SJCRH30 (cell line): ENCODE data around the gene PTGIR. TPM values are rescaled to one million over a fixed set of nuclear protein-coding genes. Genes with fewer than 3 reads are reported as not detected.

Experiments used
- DNase-seq, 2 experiments: peaks; one replicate each; pipeline ENCODE4 v3.0.0-alpha.2; 2015 to 2020
- H3K27ac ChIP-seq: fragments of 250-450 bp; sonication (Bioruptor Pico); 2 replicates; pipeline ENCODE4 v1.5.1; 2020; ENCODE audit warnings: mild to moderate bottlenecking, moderate library complexity
- H3K27me3 ChIP-seq: fragments of 250-450 bp; sonication (Bioruptor Pico); 2 replicates; pipeline ENCODE4 v1.5.1; 2020; ENCODE audit warnings: mild to moderate bottlenecking, moderate library complexity
- H3K36me3 ChIP-seq: fragments of 250-450 bp; sonication (Bioruptor Pico); 2 replicates; pipeline ENCODE4 v1.5.1; 2020; ENCODE audit warnings: mild to moderate bottlenecking, moderate library complexity
- H3K4me1 ChIP-seq: fragments of 250-450 bp; sonication (Bioruptor Pico); 2 replicates; pipeline ENCODE4 v1.5.1; 2020; ENCODE audit warnings: mild to moderate bottlenecking, moderate library complexity
- H3K4me3 ChIP-seq: fragments of 250-450 bp; sonication (Bioruptor Pico); 2 replicates; pipeline ENCODE4 v1.5.1; 2020; ENCODE audit warnings: mild to moderate bottlenecking, moderate library complexity
- H3K9me3 ChIP-seq: fragments of 250-450 bp; sonication (Bioruptor Pico); replicated peaks from 2 replicates; pipeline ENCODE4 v1.5.1; 2020; ENCODE audit warnings: mild to moderate bottlenecking, moderate library complexity
- total RNA-seq: library from RNA; depleted of rRNA; stranded (reverse); fragments of >200 nt; shearing (Covaris generic); gene quantifications from 2 replicates; pipeline ENCODE4 v1.2.3, GENCODE V29; 2014

The PTGIR gene
- total RNA-seq, 1 experiment from 2014 or later, result not detected

GRCh38 chr19:46614114-46614722 lies 10.7 kb downstream of the PTGIR start:
- no peak overlapping the region for H3K27ac ChIP-seq
- H3K27me3 ChIP-seq, result no peaks in the 10 kb centered on the region

GRCh38 chr19:46613525-46613924 lies 11.4 kb downstream of the PTGIR start:
- peaks cover 4% of the 10 kb centered on the region; the same call in 1 of the 2 replicates for H3K36me3 ChIP-seq
- no peak for DNase-seq
- no peak overlapping the region for H3K4me3 ChIP-seq
- H3K4me1 ChIP-seq, result peaks cover 9% of the 10 kb centered on the region
- H3K27me3 ChIP-seq, result no peaks in the 10 kb centered on the region
- no peak overlapping the region for H3K27ac ChIP-seq
- H3K9me3 ChIP-seq, result no peaks in the 10 kb centered on the region

More at GRCh38 chr19:46614114-46614722, 10.7 kb downstream of the PTGIR start:
- Histone ChIP-seq H3K4me3 (no peak overlapping the region), H3K36me3 (no peaks in the 10 kb centered on the region), H3K9me3 (no peaks in the 10 kb centered on the region), H3K4me1 (peaks cover 15% of the 10 kb centered on the region)
- DNase-seq, result peak; percentile 77 to 89

GRCh38 chr19:46611776-46612175 lies 13.1 kb downstream of the PTGIR start:
- H3K4me3 ChIP-seq, result no peak overlapping the region
- no peak for DNase-seq

GRCh38 chr19:46610851-46611770 lies 13.8 kb downstream of the PTGIR start:
- H3K27ac ChIP-seq, result no peak overlapping the region
- H3K27me3 ChIP-seq, result no peaks in the 10 kb centered on the region
- H3K9me3 ChIP-seq, result no peaks in the 10 kb centered on the region
- no peak for DNase-seq
- H3K4me3 ChIP-seq, result no peak overlapping the region
- no peaks in the 10 kb centered on the region for H3K4me1 ChIP-seq
- peaks cover 25% of the 10 kb centered on the region for H3K36me3 ChIP-seq

More at GRCh38 chr19:46611776-46612175, 13.1 kb downstream of the PTGIR start:
- Histone ChIP-seq H3K36me3 (peaks cover 18% of the 10 kb centered on the region), H3K27ac (no peak overlapping the region), H3K27me3 (no peaks in the 10 kb centered on the region), H3K9me3 (no peaks in the 10 kb centered on the region), H3K4me1 (peaks cover 5% of the 10 kb centered on the region)

- no peak overlapping the region for H3K27ac ChIP-seq
- H3K4me3 ChIP-seq, result no peak overlapping the region
- no peaks in the 10 kb centered on the region for H3K4me1 ChIP-seq
- H3K36me3 ChIP-seq, result peaks cover 29% of the 10 kb centered on the region
- no peak for DNase-seq
- no peaks in the 10 kb centered on the region for H3K9me3 ChIP-seq
- no peaks in the 10 kb centered on the region for H3K27me3 ChIP-seq
Observed at GRCh38 chr19:46610413-46610775, 14.5 kb downstream of the PTGIR start.

GRCh38 chr19:46609511-46610412 lies 15.1 kb downstream of the PTGIR start:
- Histone ChIP-seq H3K27me3 (no peaks in the 10 kb centered on the region), H3K27ac (no peak overlapping the region), H3K36me3 (peaks cover 29% of the 10 kb centered on the region), H3K4me1 (no peaks in the 10 kb centered on the region), H3K4me3 (no peak overlapping the region), H3K9me3 (no peaks in the 10 kb centered on the region)
- DNase-seq, result no peak

GRCh38 chr19:46608581-46609345 lies 16.1 kb downstream of the PTGIR start:
- no peak overlapping the region for H3K27ac ChIP-seq
- no peak overlapping the region for H3K4me3 ChIP-seq
- no peaks in the 10 kb centered on the region for H3K4me1 ChIP-seq
- DNase-seq, result no peak
- no peaks in the 10 kb centered on the region for H3K27me3 ChIP-seq
- H3K36me3 ChIP-seq, result peaks cover 29% of the 10 kb centered on the region
- no peaks in the 10 kb centered on the region for H3K9me3 ChIP-seq

- H3K27me3 ChIP-seq, result no peaks in the 10 kb centered on the region
- H3K27ac ChIP-seq, result no peak overlapping the region
- H3K4me1 ChIP-seq, result no peaks in the 10 kb centered on the region
- peaks cover 29% of the 10 kb centered on the region for H3K36me3 ChIP-seq
- DNase-seq, result no peak
- H3K9me3 ChIP-seq, result no peaks in the 10 kb centered on the region
- no peak overlapping the region for H3K4me3 ChIP-seq
Observed at GRCh38 chr19:46608178-46608577, 16.7 kb downstream of the PTGIR start.

- H3K27ac ChIP-seq, result no peak overlapping the region
- no peaks in the 10 kb centered on the region for H3K9me3 ChIP-seq
- DNase-seq, result no peak
- no peaks in the 10 kb centered on the region for H3K4me1 ChIP-seq
- peaks cover 29% of the 10 kb centered on the region for H3K36me3 ChIP-seq
- no peaks in the 10 kb centered on the region for H3K27me3 ChIP-seq
- H3K4me3 ChIP-seq, result no peak overlapping the region
Observed at GRCh38 chr19:46607448-46607841, 17.4 kb downstream of the PTGIR start.

GRCh38 chr19:46606681-46607447 lies 18.0 kb downstream of the PTGIR start:
- DNase-seq, result no peak
- peaks cover 29% of the 10 kb centered on the region for H3K36me3 ChIP-seq

GRCh38 chr19:46606019-46606418 lies 18.9 kb downstream of the PTGIR start:
- Histone ChIP-seq H3K36me3 (peaks cover 29% of the 10 kb centered on the region), H3K27me3 (no peaks in the 10 kb centered on the region), H3K4me3 (no peak overlapping the region), H3K9me3 (no peaks in the 10 kb centered on the region), H3K27ac (no peak overlapping the region), H3K4me1 (no peaks in the 10 kb centered on the region)
- DNase-seq, result no peak

More at GRCh38 chr19:46606681-46607447, 18.0 kb downstream of the PTGIR start:
- H3K27me3 ChIP-seq, result no peaks in the 10 kb centered on the region
- no peaks in the 10 kb centered on the region for H3K4me1 ChIP-seq
- no peaks in the 10 kb centered on the region for H3K9me3 ChIP-seq
- H3K4me3 ChIP-seq, result no peak overlapping the region
- no peak overlapping the region for H3K27ac ChIP-seq

- Histone ChIP-seq H3K4me1 (no peaks in the 10 kb centered on the region), H3K9me3 (no peaks in the 10 kb centered on the region), H3K4me3 (no peak overlapping the region), H3K27me3 (no peaks in the 10 kb centered on the region), H3K27ac (no peak overlapping the region), H3K36me3 (peaks cover 29% of the 10 kb centered on the region)
- no peak for DNase-seq
Observed at GRCh38 chr19:46605356-46605821, 19.5 kb downstream of the PTGIR start.

GRCh38 chr19:46604781-46605355 lies 20.0 kb downstream of the PTGIR start:
- no peak overlapping the region for H3K4me3 ChIP-seq
- no peaks in the 10 kb centered on the region for H3K27me3 ChIP-seq
- no peaks in the 10 kb centered on the region for H3K9me3 ChIP-seq
- DNase-seq, result no peak
- H3K4me1 ChIP-seq, result no peaks in the 10 kb centered on the region
- H3K27ac ChIP-seq, result no peak overlapping the region
- peaks cover 29% of the 10 kb centered on the region for H3K36me3 ChIP-seq
